ENCODE measurements around the gene OSM. TPM values are rescaled to one million over a fixed set of nuclear protein-coding genes. Genes with fewer than 3 reads are reported as not detected.

Gene OSM
- total RNA-seq, 1 donor from 2014 or later, result not detected

DNA sequence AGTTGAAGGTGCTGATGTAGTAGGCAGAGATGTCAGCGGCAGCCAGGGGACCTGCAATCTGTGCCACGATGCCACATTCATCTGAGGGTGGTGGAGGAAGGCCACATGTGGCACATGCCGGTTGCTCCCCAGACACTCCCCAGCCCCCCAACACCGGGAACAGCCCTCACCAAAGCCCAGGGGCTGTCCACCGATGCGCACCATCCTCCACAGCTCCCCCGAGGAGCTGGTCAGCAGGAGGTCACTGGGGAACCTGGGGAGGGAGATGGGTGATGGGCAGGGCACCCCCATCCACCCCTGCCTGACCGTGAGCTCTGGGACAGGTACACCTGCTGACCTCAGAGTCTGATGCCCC is 19.2 kb upstream of the OSM start:
- DNase-seq (ENCODE audit: extremely low read depth, low read depth, low spot score), result no peak

DNA sequence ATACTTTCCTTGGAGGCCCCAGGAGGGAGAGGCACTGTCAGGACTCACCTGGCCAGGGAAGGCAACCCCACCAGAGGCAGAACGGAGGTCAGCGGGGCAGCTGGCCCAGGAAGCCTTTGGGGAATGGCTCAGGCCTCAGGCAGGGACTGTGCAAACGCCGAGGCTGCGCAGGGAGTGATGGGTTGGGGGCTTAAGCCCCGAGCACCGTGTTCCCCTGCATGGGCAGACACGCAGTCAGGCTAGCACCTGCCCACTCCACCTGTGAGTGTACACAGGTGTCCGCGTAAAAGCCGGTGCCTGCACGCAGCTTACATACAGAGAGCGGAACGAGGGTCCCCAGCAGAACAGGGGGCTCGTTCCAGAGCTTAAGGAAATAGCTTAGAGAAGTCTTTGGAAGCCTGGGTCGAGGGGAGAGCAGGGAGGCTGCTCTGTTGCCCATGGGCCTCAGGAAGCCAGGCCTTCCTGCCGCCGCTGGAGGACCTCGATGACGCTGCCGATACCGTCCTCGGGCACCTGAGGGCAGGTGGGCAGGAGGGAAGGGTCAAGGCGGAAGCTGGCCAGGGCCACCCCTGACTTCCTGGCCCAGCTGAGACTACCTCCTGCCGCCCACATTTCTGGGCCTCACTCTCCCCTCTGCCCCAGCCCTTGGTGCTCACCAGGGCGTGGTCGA is 18.7 kb upstream of the OSM start:
- DNase-seq (ENCODE audit: extremely low read depth, low read depth, low spot score), result no peak

- DNase-seq (ENCODE audit: extremely low read depth, low read depth, low spot score), result no peak
These were observed 18.0 kb upstream of the OSM start for GRCh38 chr22:30284666-30285065.

- DNase-seq (ENCODE audit: extremely low read depth, low read depth, low spot score), result no peak
These were observed 17.5 kb upstream of the OSM start for GRCh38 chr22:30284172-30284571.

DNA sequence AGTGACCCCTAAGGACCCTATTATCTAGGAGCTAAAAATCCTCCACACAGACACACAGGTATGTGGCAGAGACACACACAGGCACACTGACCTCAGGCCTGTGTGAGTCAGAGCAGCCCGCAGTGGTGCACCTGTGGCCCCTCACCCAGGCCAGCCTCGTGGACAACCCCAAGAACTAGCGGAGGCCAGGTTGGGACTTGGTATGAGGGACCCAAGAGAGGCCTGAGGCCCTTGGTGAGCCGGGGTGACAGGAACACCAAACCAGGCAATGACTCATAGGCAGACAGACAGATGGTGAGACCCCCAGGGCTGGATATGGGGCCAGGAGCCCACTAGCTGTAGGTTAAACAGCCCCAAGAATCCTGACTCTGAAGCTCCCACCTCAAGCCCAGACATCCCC is 16.7 kb upstream of the OSM start:
- DNase-seq (ENCODE audit: extremely low read depth, low read depth, low spot score), result no peak

DNA sequence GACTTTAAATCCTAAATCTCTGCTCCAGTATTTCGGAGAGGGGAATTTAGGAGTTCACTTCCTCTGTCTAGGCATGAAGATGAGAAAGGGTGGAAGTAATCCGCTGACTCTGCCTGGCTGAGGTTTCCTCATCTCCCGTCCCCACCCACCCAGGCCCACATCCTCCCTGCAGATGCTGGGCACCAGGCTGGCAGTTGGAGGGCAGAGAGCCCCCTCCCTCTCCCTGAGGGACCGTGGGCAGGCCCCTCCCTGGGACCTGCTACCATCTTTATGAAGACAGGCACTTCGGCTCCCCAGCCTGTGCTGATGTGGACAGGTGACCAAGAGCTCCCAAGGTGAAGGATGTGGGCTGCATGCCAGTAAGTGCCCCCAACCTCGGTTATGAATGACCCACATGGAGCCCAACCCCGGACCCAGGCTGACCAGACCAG is 16.0 kb upstream of the OSM start:
- no peak for DNase-seq (ENCODE audit: extremely low read depth, low read depth, low spot score)

- no peak for DNase-seq (ENCODE audit: extremely low read depth, low read depth, low spot score)
These were observed 13.9 kb upstream of the OSM start for GRCh38 chr22:30280505-30280904.

DNA sequence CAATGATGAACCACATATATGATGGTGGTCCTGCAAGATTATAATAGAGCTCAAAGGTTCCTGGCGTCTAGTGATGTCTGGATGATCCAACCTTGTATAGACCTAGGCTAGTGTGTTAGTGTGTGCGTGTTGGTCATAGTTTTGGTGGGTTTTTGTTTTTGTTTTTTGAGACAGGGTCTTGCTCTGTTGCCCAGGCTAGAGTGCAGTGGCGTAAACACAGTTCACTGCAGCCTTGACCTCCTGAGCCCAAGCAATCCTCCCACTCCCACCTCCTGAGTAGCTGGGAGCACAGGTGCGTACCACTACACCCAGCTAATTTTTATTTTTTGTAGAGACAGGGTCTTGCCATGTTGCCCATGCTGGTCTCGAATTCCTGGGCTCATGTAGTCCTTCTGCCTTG is 13.3 kb upstream of the OSM start:
- no peak for DNase-seq (ENCODE audit: extremely low read depth, low read depth, low spot score)

GRCh38 chr22:30279046-30279788 is 12.6 kb upstream of the OSM start:
- no peak for DNase-seq (ENCODE audit: extremely low read depth, low read depth, low spot score)

- no peak for DNase-seq (ENCODE audit: extremely low read depth, low read depth, low spot score)
These were observed 11.1 kb upstream of the OSM start for GRCh38 chr22:30277547-30278344.

DNA sequence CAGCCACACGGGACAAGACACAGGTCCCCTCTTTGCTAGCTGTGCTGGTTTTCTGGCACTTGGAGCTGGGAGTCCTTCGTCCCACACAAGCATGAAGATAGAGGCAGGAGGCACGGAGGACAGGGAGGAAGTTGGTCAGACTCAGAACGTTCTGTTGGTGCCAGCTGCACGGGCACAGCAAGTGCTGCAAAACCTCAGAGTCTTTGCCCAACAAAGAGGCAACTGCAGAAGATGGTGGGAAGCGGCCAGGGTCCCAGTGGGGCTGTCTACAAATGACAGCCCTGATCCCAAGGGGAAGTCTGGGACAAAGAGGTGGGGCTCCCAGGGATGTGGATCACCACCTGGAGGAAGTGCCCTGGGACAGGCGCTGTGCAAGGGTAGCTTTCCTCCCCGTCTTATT is 9.4 kb upstream of the OSM start:
- no peak for DNase-seq (ENCODE audit: extremely low read depth, low read depth, low spot score)

GRCh38 chr22:30275625-30276024 is 9.0 kb upstream of the OSM start:
- no peak for DNase-seq (ENCODE audit: extremely low read depth, low read depth, low spot score)

DNA sequence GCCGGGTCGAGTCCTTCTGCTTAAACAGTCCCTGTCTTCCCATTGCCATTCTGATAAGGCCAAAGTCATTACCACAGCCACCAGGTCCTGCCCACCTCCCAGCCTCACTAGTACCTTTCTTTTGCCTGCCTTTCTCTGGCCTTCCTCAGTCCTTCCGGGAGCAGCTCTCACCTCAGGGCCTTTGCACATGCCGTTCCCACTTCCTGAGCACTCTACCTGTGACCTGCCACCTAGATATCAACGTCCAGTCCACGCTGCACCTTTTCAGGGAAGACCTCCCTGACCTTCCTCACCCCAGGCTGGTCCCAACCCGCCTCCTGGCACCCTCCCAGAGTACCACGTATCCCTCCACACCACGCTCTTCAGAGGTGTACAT is 7.8 kb upstream of the OSM start:
- DNase-seq (ENCODE audit: extremely low read depth, low read depth, low spot score), result no peak

- DNase-seq (ENCODE audit: extremely low read depth, low read depth, low spot score), result no peak
These were observed 7.2 kb upstream of the OSM start for GRCh38 chr22:30273711-30274436.

- DNase-seq (ENCODE audit: extremely low read depth, low read depth, low spot score), result no peak
These were observed 6.3 kb upstream of the OSM start for GRCh38 chr22:30272781-30273601.

- DNase-seq (ENCODE audit: extremely low read depth, low read depth, low spot score), result no peak
These were observed 4.2 kb upstream of the OSM start for GRCh38 chr22:30270832-30271231.

DNA sequence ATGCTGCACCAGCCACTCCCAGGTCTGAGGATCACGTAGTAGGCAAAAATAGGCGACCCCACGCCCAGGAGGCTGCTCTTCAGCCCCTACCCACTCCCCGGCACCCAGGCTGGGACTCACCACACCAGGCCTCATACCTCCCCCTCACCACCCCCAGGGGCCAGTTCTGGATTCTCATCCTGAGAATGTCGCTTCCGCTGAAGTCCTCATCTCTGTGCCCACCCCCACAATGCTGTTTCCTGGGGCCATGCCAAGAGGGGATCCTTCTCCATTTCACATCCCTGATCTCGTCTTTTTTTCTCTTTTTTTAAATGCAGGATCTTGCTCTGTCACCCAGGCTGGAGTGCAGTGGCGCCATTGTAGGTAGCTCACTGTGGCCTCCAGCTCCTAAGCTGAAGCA is 1.7 kb upstream of the OSM start:
- no peak for DNase-seq (ENCODE audit: extremely low read depth, low read depth, low spot score)

GRCh38 chr22:30267382-30268302 is 991 bp upstream of the OSM start:
- DNase-seq (ENCODE audit: extremely low read depth, low read depth, low spot score), result no peak

GRCh38 chr22:30265823-30266444 is 717 bp downstream of the OSM start:
- DNase-seq (ENCODE audit: extremely low read depth, low read depth, low spot score), result no peak

All from glomerular endothelial cell (primary cell).